ENCODE results near the gene TCEAL8.

- TF ChIP-seq POLR2A (IDR thresholded peaks at IDR 0.05; ENCODE audit: low read depth, low read length): no peak
- no peak for TF ChIP-seq CTCF (conservative IDR thresholded peaks at IDR 0.05; ENCODE audit: low read depth, low read length)
These were observed 18.7 kb downstream of the TCEAL8 start for GRCh38 chrX:103236296-103236695.
